ENCODE measurements around the gene GAS7.

The GAS7 gene

DNA sequence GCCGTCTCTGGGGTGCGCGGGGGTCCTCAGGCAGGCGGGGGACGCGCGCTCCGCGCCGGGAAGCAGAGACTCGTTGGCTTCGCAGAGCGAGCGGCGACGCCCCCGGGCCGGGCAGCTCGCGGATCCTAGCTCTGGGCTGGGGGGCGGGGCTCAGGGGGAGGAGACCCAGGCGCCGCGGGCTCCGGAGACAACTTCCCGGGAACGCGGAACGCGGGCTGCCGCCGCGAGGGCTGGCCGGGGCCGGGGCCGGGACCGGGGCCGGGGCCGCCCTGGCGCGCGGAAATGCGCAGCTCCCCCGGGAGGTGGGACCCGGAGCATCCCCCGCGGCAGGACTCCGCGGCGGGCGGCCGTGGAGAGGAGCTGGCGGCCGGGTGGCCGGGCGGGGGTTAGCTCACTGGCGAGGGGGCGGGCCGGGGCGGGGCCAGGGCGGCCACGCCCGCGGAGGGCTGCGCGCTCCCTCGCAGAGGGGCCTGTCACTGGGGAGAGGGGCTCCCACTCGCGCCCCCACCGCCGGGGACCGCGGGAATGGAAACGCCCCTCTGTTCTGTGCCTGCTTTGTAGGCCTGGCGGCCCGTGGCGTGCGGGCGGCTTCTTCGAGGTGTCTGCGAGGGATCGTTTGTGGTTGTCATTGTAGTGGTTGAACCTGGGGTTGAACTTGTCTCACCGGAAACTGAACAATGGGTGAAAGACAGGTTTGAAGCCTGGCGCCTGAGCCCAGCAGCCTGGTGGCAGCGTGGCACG is at the start of gene GAS7:
Gene GAS7 (minus strand): TSS at position 98 of the 741 bp plus-strand sequence.
- DNase-seq = peak; percentile 79

DNA sequence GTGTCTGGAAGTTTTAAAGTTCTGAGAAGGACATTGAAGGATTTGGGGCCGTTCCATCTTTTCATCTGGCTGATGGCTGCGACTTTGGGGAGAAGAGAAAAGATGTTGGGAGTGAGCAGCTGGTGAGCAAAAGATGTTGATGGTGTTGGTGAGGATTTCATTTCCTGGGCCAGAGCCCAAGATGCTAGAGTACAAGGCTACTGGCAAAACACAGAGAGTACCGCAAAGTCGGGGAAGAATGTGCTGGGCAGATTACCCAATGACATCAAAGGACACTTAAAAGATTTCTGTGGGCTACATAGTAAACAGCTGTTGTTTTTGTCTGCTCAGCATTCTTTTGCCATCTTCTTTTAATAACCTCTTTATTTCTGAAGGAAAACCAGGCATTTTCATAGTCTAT is 49.4 kb upstream of the GAS7 start:
- no peak for DNase-seq

DNA sequence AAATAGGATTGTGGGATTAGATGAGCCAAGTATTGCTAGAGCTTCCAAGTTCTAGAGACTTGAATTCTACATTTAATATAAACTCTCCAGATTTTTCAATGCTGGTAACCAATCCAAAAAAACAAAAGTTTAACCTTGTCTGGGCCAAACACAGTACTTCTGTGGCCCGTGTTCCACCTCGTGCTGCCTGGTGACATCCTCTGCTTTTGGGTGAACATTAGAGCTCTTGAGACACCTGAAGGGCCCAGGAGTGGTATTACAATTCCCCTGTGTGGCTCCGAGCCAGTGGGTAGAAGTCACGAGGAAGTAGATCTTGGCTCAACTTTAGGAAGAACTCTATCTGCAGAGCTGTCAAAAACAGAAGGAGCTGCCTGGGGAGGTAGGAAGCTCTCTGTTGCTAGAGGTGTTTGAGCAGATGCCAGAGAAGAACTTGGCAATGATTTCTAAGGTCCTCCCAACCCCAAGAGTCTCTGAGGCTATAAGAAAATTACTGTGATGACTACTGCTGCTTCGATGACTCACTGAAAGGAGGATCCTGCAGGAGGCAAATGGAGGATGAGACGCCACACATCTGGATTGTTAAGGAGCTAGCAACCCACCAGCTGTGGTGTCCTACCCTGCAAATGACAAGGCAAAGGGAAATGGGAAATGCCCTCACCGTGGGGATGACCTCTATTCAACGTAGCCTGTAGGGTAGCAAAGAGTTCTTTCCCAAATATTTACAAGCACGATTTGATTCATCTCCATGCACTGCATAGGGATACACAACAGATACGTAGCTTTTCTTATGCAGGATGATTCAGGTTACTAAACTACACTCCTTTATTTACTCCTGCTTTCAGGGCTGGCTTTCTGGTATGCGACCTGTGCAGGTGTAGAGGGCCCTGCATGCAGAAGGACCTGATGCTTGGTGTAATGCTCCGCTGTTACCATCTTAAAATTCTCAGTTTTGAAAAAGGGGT is 45.8 kb upstream of the GAS7 start:
- DNase-seq = no peak

DNA sequence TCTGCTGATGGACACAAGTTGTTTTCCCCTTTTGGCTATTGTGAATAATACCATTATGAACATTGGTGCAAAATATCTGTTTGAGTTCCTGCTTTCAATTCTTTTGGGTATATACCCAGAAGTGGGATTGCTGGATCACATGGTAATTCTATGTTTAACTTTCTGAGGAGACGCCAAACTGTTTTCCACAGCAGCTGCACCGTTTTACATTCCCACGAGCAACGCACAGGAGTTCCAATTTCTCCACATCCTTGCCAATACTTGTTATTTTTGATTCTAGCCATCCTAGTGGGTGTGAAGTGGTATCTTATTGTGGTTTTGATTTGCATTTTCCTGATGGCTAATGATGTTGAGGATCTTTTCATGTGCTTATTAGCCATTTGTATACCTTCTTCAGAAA is 43.4 kb upstream of the GAS7 start:
- DNase-seq = no peak

DNA sequence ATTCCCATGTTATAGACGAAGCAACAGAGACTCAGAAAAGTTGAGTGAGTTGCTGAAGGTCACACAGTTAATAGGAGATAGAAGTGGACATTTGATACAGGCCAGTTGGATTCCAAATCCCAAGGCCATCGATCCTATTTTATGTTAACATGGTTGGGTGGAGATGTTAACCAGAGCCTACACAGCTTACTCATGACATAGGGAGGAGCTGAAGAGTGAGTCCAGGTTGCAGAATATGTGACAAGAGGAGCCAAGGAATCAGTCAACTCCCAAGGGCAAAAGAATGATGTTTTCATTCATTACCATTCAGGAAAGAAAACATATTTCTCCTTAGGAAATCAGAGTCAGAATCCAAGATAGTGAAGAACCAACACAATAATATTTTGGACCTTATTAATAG is 40.3 kb upstream of the GAS7 start:
- no peak for DNase-seq

DNA sequence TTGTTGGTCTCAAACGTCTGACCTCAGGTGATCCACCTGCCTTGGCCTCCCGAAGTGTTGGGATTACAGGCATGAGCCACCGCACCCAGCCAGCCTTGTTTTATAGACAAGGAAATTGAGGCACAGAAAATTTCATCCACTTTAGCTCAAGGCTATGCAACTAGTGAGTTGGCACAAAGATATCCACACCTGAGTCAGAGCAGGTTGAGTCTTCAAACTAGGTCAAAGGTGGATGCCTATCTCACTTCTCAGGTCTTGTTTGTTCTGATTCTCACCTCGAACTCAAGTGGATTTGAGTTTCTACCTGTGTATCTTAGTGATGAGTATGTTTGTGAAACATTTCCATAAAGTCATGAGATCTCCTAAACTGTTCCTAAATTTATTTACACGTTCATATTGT is 35.6 kb upstream of the GAS7 start:
- no peak for DNase-seq

DNA sequence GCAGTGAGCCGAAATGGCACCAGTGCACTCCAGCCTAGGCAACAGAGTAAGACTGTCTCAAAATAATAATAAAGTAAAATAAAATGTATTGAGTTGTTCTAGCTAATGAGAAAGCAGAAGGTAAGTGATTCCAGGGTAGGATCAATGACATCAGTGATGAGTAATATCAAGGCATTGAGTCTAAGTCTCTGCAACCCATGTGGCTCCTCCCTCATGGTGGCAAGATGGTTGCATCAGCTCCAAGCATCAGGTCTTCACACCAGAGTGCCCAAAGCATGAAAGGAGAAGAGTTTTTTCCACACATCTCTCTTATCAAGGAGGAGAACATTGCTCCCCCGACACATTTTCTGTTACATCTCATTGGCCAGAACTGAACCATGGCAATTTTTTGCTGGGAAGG is 34.8 kb upstream of the GAS7 start:
- no peak for DNase-seq

DNA sequence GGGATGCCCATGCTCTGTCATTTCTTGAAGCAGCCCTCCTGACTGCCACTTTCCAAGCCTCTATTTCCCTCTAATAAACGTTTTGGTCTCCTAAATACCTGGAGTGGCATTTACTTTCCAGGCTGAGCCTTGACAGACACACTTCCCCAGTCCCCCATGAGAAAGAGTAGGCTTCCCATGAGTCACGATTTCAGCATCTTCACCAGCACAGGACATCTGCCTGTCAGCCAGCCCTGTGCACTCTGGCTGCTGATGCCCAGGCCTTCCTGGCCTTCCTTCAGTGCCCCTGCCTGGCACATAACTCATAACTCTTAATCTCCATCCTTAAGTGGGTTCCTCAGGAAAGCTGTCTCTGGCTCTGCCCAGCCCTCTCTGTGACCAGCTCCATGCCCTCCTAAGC is 30.8 kb upstream of the GAS7 start:
- no peak for DNase-seq

DNA sequence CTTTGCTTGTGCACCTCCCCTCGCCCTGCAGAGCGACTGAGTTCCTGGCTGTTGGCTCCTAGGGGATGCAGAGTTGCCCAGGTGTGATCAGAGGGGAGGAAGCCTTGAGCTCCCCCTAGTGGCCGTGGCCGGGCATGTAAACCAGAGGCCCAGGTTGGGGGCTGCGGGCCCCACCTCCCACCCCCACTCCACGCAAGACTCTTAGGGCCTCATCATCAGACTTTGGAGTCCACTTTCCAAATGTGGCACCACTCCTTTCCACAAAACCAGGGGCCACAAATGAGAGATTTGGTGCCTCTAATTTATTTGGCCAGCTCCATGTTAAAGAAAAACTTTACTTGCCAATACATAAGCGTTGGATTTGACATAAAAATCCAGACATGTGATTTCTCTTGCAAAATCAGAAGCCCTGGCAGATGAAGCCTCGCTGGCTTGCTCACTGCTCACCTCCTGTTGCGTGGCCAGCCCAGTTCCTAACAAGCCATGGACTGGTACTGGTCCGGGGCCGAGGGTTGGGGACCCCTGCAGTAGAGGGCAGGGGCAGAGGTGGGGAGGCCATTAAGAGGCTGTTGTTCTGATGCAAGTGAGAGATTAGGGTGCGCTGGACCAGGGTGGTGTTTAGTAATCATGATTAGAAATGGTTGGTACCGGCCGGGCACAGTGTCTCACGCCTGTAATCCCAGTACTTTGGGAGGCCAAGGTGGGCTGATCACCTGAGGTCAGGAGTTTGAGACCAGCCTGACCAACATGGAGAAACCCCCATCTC is 28.7 kb upstream of the GAS7 start:
- DNase-seq = peak; percentile 57

DNA sequence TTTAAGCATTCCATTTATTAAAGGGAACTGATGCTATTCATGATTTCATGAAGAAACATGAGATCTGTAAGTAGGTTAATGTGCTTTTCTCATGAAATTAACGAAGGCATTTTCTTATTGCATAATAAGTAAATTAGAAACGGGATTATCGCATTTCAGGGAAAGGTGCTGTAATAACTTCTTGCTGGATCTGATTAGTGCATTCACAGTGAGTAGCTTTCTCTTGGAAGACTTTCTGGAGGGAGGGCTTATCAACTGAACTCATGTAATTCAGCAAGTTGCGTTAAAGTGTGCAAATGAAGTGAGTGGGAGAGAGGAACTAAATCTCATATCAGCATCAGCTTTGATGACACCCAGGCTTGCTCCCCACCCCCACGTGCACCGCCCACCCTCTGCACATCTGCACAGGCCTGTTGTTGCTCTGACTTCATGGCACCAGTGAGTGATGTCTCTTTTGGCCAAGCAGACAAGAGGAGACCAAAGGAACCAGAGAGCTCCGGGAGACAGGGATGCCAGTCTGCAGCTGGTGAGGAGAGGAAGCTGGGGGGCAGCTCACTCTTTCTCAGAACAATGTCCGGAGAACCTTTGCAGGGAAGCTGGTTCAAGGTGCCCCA is 26.3 kb upstream of the GAS7 start:
- no peak for DNase-seq

DNA sequence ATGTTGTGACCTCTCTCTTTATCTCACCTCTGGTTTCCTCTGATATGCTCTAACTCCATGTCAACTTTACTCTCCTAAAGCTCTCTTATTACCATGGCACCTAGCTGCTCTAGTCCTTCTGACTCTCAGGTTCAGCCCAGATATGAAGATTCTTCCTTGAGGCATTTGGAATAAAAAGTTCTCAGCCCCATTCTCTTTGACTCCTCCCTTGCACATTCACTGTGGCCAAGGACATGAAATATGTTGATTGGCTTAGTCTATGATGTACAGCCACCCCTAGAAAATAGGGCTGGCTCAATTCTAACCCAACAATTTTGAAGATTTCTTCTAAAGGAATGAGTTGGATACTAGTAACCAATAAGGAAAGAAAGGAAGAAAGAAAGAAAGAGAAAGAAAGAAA is 20.8 kb upstream of the GAS7 start:
- no peak for DNase-seq

DNA sequence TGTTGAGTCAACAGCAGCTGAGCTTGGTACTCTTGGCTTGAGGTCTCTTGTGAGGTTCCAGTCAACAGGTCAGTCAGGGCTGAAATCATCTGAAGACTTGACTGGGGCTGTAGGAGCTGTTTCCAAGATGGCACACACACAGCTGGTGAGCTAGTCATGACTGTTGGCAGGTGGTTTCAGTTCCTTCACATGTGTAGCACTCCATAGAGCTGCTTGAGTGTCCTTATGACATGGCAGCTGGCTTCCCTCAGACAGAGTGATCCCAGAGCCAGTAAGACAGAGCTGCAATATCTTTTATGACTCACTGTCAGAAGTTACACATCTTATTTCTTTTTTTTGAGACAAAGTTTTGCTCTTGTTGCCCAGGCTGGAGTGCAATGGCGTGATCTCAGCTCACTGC is 19.5 kb upstream of the GAS7 start:
- DNase-seq = no peak

DNA sequence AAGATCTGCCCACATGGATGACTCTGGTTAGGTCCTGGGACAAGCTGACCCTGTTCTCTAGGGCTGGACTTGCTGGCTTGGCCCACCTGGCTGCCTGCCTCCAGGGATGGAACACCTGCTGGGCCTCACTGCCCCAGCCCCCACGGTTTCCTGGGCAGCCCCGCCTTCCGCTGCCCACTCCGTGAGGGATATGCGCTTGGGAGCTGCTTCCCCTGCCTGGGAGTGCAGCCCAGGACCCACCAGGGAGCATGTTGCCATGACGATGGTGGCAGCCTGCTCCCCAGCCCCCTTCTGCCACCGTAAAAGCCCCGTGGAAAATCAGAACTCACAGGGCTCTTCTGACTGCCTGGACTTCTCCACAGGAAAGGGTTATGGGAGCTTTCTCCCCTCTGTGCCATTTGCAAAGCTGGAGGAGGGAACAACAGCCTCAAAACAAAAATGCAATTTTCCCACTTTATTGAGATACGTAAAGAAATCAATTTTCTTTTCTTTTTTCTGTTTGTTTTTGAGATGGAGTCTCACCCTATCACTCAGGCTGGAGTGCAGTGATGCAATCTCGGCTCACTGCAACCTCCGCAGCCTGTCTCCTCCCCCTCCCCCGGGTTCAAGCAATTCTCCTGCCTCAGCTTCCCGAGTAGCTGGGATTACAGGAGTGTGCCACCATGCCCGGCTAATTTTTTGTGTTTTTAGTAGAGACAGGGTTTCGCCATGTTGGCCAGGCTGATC is 18.0 kb upstream of the GAS7 start:
- peak; percentile 76 for DNase-seq

DNA sequence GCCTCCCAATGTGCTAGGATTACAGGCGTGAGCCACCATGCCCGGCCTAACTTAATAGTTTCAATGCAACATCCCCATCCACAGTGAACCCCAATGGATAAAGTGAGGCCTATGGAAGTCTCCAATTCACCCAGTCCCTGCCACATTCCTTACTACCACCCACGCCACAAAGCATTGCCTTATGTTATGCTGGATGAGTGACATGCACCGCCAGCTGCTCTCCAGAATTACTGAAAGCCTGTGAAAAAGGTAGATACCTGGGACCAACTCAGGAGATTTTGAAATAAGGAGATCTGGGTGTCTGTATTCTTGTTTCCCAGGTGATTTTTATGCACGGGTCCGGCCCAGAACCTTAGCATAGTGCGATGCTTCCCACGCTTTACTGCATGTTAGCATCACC is 16.9 kb upstream of the GAS7 start:
- no peak for DNase-seq

DNA sequence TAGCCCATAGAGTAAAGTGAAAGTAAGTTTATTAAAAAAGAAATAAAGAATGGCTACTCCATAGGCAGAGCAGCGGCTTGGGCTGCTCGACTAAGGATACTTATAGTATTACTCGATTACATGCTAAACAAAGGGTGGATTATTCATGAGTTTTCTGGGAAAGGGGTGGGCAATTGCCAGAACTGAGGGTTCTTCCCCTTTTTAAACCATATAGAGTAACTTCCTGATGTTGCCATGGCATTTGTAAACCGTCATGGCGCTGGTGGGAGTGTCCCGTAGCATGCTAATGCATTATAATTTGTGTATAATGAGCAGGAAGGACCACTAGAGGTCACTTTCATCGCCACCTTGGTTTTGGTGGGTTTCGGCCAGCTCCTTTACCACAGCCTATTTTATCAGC is 13.3 kb upstream of the GAS7 start:
- DNase-seq = no peak

DNA sequence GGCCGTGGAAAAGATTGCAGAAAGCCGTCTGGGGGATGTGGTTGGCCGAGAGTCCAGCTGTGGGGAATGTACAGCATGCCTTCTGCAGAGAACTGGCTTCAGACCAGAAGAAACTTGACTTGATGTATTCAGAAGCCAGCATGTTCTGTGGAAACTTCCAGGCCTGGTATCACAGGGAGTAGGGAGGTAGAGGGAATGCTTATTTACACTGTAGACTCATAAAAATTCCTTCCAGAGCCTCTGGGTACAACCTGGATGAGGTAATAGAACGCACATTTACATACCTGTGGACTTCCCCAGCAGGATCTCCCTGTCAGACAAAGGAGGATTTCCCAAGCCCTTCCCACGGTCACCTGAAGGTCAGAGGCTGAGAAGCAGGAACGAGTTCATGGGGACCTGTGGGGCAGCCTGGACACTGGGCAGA is 11.8 kb upstream of the GAS7 start:
- no peak for DNase-seq

DNA sequence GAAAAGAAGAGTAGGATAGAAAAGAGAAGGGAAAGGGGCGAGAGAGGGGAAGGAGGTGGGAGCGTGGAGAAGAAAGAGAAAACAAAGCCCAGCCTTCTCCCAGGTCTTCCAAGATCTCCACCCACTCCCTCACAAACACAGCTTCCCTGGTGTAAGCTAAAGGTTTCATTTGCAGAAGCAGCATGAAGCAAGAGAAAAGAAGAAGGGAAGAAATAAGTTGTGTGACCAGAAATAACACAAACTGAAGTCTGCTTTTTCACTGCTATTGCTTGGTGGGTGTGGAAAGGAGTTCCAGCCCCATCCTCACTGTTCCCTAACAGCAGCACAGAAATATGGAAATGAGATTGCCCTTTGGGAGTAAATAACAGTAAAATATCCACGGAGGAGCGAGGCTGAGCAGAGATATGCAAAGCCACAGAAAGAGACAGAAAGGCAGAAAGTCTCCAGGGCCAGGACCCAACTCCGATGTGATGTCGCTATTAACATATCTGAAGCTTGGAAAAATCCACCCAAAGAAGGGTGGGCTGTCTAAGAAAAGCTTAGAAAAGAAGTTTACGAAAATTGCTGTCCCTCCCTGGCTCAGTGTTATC is 10.3 kb upstream of the GAS7 start:
- no peak for DNase-seq

DNA sequence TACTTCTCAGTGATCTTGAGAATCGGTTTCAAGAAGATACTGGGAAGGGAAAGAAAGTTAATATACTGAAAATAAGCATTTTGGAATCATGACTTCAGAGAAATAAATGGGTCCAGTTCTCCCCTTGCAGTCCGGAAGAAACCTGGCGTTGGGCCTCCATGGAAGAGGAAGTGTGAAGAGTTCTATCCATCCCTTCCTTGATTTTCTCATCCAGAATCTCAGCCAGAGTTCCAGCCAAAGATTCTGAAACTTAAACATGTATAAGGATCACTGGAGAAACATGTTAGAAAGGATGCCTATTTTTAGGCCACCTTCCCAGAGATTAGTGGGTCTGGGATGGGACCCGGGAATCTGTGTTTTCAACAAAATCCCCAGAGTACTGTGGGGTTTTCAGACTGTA is 8.7 kb upstream of the GAS7 start:
- DNase-seq = no peak

DNA sequence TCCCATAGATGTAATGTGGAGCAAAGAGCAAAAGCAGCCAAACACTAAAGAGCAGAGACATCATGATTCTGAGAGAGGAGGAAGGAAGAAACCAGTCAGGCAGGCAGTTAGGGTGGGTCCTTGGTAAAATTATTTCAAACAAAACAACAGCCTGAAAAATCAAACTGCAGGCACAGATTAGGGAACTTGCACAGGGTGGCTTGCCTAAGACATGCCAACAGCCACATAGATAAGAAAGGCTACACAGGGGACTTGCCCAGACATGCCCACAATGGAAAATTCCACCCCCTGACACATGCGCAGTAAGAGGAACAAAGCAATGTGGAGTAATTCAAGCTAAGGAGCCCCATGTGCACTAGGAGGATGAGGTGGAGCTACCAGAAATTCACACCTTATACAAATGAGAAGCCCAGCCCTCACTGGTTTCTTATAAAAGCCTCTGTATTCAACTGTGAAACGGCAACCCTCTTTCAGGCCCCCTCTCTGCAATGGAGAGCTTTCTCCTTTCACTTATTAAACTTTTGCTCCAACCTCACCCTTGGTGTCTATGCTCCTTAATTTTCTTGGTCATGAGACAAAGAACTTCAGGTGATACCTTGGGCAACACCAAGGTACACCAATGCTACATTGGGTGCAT is 7.3 kb upstream of the GAS7 start:
- no peak for DNase-seq

DNA sequence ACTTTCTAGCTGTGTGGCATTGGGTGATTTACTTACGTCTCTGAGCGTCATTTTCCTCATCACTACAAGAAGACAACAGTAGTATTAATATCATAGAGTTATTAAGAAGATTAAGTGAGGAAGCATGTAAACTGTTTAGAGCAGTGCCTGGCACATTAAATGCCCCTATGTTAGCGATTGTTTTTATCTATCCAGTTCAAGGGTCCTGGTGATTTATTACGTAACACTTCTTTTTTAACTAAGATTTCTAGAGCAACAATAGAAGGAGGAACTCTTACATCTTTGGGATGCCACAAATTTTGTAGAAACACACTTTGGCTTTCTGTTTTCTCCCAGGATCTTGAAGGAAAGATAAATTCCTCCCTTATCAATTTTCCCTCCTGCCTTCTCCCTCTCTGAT is 3.3 kb upstream of the GAS7 start:
- no peak for DNase-seq

DNA sequence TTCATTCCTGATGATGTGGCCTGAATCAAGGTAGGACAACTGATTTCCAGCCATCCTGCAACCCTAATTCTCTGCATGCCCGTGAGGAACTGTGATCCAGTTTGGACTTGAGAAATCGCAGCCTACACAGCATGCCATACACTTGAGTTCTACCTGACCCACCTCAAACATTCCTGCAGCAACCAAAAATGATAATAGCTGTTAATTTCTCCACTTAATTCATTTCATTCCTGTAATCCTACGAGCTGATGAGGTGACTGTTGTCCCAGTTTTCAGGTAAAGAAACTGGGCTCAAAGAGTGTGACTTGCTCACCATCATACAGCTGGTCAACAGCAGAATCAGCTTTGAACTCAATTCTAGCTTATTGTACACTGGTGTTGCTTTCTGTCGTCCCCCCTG is 2.2 kb upstream of the GAS7 start:
- no peak for DNase-seq
